SK-N-SH (cell line): ENCODE data around the gene CACNB3.

ENCODE experiments used
- RAD21 ChIP-seq: IDR thresholded peaks from 2 replicates; pipeline ENCODE4 v1.6.1; 2012; ENCODE audit warnings: mild to moderate bottlenecking, low read length
- RFX5 ChIP-seq: IDR thresholded peaks from 2 replicates; pipeline ENCODE4 v1.6.1; 2012; ENCODE audit warnings: mild to moderate bottlenecking, improper control_type of control experiment, low read length
- SMC3 ChIP-seq: IDR thresholded peaks from 2 replicates; pipeline ENCODE4 v1.6.1; 2012; ENCODE audit warnings: low read depth, low read length, improper control_type of control experiment

- TF ChIP-seq SMC3 (no peak), RAD21 (no peak), RFX5 (no peak)
Observed at GRCh38 chr12:48823281-48823680, 5.0 kb downstream of the CACNB3 start.
